HG03045 (cell line): ENCODE results near the gene GJD3.
"Not testable (repeated sequence)": the region's sequence is repeated elsewhere in the genome, so short reads cannot be mapped to it uniquely, and the experiment has no call there.

ENCODE experiments used
- ATAC-seq: cut with Tn5 transposase; IDR thresholded peaks from one replicate; pipeline ENCODE4 v1.9.1; 2021; ENCODE audit warnings: mild to moderate bottlenecking, moderate library complexity; ENCODE audit not compliant: unreplicated experiment

The GJD3 gene, protein sequence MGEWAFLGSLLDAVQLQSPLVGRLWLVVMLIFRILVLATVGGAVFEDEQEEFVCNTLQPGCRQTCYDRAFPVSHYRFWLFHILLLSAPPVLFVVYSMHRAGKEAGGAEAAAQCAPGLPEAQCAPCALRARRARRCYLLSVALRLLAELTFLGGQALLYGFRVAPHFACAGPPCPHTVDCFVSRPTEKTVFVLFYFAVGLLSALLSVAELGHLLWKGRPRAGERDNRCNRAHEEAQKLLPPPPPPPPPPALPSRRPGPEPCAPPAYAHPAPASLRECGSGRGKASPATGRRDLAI

DNA sequence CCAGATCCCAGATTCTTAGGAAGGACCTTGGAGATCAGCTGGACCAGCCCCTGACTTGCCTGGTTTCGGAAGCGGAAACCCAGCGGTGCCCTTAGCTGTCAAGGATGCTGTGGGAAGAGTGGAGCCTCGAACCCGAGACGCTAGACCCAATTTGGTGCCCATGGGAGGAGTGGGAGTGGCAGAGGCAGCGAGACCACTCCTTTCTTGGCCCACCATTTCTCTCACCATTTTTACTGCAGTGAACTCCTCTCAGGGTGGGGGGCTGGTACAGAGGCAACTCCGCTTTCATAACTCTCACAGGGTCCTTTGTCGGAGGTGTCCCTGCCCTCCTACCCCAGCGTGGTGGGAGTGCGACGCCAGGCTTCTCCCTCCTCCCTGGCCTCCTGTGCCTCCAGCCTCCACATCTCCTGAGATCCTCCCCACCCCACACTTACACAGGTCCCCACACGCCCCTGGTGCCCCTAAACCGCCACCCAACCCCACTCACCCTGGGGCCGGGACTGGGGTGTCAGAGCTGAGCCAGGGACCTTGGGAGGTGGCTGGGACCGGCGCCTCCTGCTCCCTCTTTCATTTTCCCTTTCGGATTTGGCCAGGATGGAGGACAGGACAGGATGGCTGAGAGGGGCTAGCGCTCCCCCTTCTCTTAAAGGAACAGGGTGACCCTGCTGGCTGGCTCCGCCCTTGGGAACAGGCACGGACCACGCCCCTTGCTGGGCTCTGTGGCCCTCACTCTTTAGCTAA is at the start of gene GJD3:
Gene GJD3, minus strand, starts transcription at position 617 of the 741 bp plus-strand sequence. CDS start 922 bp downstream, outside the sequence.
- no peak for ATAC-seq

DNA sequence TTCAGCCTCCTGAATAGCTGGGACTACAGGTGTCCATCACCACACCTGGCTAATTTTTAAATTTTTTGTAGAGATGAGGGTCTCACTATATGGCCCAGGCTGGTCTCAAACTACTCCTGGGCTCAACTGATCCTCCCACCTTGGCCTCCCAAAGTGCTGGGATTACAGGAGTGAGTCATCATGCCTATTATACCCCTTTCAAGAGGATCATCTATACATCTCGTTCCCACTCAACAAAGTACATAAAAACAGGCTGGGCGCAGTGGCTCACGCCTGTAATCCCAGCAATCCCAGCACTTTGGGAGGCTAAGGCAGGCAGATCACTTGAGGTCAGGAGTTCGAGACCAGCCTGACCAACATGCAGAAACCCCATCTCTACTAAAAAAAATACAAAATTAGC is 49.8 kb upstream of the GJD3 start:
- not testable (repeated sequence) for ATAC-seq

DNA sequence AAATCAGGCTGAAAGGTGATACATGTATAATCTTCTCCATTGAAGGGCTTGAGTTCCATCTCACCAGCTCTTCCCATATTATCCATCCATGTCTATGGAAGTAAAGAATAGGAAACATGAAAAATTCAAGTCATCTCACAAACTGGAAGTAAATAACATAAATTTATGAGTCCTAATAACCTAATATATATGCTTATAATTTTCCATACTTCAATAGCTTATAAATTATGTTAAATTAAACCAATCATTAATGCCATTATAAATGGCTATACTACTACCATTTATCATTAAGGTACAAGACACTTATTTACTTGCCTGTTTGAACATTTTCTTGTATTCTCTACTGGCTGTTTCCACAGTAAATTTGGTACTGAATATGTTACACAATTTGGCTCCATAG is 48.3 kb upstream of the GJD3 start:
- no peak for ATAC-seq

DNA sequence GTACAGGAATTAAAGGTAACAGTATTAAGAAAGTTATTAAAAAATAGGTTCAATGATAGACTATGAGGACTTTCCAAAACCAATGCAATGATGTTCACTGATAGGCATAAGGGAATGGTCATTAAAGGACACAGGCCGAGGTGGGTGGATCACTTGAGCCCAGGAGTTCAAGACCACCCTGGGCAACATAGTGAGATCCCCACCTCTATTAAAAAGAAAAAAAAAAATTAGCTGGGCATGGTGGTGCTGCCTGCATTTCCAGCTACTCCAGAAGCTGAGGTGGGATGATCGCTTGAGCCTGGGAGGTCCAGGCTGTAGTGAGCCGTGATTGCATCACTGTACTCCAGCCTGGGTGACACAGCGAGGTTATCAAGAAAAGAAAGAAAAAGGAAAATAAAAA is 47.3 kb upstream of the GJD3 start:
- ATAC-seq, result no peak

- no peak for ATAC-seq
Measured at GRCh38 chr17:40410082-40410481, 45.5 kb upstream of the GJD3 start.

DNA sequence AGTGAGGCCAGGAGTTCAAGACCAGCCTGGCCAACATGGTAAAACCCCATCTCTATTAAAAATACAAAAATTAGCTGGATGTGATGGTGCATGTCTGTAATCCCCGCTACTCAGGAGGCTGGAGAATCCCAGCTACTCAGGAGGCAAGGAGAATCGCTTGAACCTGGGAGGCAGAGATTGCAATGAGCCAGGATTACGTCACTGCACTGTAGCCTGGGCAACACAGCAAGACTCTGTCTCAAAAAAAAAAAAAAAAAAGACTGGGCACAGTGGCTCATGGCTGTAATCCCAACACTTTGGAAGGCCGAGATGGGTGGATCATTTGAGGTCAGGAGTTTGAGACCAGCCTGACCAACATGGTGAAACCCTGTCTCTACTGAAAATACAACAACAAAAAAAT is 45.0 kb upstream of the GJD3 start:
- not testable (repeated sequence) for ATAC-seq

DNA sequence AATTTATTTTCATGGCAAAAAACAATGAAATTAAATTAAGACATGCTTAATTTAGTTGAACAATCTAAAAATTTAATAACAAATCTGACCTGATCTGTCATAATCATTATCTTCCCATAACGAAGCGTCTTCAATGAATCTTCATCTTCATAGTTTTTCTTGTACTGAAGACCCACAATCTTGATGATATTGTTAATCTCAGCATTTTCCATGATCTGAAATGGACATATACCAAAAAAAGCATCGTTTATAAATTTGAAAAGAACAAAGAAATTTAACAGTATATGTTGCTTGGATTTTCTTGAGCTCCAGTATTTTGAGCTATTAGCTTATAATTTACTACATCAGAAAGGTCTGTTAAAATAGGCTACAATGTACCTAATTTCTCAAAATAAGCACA is 42.9 kb upstream of the GJD3 start:
- ATAC-seq, result no peak

DNA sequence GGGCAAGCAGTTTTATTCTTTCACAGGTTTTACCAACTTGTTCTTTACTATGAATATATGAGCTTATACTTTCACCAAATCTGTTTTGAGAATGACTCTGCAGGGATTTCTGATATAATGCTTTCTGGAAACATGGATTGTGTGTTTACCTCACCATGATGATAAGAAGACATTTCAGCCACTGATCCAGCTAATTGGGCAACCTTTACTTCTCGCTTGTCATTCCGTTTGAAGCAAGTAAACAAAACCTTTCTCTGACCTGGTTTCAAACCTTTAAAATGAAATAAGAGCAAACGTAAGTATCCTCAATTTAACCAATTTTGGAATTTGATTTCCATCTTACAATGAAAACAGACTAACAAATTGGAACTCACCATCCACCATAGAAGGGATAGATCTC is 39.5 kb upstream of the GJD3 start:
- no peak for ATAC-seq

GRCh38 chr17:40402668-40403067 is 38.1 kb upstream of the GJD3 start:
- ATAC-seq, result no peak

DNA sequence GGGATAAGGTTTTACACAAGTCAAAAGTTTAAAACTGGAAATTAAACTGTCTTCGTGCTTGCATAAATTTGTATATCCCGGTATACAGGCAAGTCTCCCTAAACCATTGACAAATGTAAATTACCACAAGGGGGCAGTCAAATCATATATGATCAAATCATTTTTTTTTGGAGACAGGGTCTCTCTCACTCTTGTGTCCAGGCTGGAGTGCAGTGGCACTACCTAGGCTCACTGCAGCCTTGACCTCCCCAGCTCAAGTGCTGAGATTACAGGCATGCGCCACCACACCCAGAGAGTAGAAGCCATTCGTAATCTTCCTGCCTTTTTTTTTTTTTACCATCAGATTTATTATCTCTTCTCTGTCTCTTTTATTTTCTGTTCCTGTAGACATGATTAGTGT is 34.6 kb upstream of the GJD3 start:
- no peak for ATAC-seq

DNA sequence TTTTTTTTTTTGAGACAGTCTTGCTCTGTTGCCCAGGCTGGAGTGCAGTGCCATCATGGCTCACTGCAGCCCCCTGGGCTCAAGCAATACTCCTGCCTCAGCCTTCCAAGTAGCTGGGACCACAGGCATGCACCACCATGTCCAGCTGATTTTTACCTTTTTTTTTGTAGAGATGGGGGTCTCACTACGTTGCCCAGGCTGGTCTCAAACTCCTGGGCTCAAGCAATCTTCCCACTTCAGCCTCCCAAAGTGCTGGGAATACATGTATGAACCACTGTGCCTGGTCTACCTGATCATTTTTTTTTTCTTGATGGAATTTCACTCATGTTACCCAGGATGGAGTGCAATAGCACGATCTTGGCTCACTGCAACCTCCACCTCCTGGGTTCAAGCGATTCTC is 22.0 kb upstream of the GJD3 start:
- ATAC-seq, result not testable (repeated sequence)

DNA sequence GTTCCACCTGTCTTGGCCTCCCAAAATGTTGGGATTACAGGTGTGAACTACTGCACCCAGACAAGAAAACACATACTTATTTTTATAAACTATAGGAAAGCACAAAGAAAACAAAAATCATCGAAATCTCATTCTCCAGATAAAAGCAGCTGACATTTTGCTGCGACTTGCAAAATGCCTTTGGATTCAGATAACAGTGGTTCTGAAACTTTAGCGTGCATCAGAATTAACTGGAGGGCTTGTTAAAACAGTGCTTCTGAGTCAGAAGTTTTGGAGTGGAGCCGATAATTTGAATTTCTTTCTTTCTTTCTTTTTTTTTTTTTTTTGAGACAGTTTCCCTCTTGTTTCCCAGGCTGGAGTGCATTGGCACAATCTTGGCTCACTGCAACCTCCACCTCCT is 17.7 kb upstream of the GJD3 start:
- no peak for ATAC-seq

- ATAC-seq, result no peak
Measured at GRCh38 chr17:40378966-40379365, 14.4 kb upstream of the GJD3 start.

DNA sequence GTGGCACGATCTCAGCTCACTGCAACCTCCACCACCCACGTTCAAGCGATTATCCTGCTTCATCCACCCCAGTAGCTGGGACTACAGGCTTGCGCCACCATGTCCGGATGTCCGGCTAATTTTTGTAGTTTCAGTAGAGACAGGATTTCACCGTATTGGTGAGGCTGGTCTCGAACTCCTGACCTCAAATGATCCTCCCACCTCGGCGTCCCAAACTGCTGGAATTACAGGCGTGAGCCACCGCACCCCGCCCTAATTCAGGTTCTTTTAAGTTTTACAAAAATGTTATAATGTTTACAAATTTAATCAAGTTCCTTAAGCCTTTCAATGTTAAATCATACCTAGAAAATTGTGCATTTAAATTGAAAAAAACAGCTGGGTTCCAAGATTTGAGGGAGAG is 13.3 kb upstream of the GJD3 start:
- ATAC-seq, result no peak

DNA sequence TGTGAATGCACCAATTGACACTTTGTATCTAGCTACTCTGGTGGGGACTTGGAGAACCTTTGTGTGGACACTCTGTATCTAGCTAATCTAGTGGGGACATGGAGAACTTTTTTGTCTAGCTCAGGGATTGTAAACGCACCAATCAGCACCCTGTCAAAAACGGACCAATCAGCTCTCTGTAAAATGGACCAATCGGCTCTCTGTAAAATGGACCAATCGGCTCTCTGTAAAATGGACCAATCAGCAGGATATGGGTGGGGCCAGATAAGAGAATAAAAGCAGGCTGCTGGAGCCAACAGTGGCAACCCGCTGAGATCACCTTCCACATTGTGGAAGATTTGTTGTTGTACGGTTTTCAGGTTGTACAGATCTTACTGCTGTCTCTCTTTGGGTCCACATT is 12.0 kb upstream of the GJD3 start:
- ATAC-seq, result not testable (repeated sequence)

DNA sequence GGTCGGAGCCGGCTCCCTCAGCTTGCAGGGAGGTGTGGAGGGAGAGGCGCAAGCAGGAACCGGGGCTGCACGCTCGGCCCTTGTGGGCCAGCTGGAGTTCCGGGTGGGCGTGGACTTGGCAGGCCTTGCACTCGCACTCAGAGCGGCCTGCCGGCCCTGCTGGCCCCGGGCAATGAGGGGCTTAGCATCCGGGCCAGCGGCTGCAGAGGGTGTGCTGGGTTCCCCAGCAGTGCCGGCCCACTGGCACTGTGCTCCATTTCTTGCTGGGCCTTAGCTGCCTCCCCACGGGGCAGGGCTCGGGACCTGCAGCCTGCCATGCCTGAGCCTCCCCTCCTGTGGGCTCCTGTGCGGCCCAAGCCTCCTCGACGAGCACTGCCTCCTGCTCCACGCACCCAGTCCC is 11.2 kb upstream of the GJD3 start:
- ATAC-seq, result not testable (repeated sequence)

DNA sequence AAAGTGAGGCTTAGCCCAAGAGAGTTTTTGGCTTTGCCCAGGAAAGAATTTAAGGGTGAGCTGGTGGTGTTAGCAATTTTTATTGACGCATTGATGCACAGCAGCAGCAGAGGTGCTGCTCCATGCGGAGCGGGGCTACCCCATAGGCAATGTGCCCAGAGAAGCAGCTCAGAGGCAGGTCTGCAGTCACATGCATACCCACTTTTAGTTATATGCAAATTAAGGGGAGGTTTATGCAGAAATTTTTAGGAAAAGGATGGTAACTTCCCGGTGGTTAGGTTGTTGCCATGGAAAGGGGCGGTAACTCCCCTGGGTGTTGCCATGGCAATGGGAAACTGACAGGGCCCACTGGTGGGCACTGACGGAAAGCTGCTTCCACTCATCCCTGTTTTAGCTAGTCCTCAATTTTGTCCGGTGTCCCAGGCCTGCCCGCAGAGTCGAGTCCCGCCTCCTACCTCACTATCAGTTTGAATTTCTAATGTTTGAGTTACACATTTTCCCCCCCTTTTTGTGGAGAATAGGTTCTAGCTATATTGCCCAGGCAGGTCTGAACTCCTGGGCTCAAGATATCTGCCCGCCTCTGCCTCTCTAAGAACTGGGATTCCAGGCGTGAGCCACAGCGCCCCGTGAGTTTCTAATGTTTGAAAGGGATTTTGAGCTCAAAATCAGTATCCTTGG is 10.4 kb upstream of the GJD3 start:
- ATAC-seq, result no peak

- no peak for ATAC-seq
Measured at GRCh38 chr17:40373999-40374398, 9.5 kb upstream of the GJD3 start.

GRCh38 chr17:40373324-40373723 is 8.8 kb upstream of the GJD3 start:
- no peak for ATAC-seq

DNA sequence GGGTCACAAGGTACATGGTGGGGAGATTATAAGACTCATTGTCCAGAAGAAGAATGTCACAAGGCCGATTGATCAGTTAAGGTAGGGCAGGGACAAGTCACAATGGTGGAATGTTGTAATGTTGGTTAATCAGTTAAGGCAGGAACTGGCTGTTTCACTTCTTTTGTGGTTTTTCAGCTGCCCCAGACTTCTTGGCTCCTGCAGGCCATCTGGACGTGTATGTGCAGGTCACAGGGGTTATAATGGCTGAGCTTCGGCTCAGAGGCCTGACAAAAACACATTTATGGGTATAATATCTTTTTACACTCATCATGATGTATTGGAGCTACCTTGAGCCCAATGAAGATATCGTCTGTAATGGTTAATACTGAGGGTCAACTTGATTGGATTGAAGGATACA is 8.1 kb upstream of the GJD3 start:
- ATAC-seq, result not testable (repeated sequence)

- ATAC-seq, result no peak
Measured at GRCh38 chr17:40372031-40372430, 7.5 kb upstream of the GJD3 start.
